Midbrain (tissue), 1 donor: ENCODE results near the gene SAMD8.
A peak's percentile ranks its signal among the peaks of the same experiment; 100 is the strongest.

Experiments
- DNase-seq: peaks from one replicate; lab custom pipeline; 2025; lab: John Stamatoyannopoulos, UW

SAMD8 gene

DNA sequence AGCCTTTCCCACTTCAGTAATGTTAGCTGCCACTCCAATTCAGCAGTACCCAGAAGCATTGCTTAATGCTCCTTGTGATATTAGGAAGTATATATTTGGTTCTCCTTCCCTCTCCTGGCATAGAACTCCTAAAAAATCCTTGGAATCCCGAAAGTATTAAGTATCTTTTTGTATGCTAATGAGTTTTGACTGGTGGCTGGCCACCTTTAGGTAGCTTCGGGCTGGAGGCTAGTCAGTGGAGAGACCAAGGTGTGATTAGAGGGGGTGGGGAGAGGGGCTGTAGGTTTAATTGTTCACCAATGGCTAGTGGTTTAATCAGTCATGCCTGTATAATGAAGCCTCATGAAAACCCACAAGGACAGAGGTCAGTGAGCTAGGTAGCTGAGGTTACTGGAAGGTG is 112.1 kb downstream of the SAMD8 start:
- no peak for DNase-seq

DNA sequence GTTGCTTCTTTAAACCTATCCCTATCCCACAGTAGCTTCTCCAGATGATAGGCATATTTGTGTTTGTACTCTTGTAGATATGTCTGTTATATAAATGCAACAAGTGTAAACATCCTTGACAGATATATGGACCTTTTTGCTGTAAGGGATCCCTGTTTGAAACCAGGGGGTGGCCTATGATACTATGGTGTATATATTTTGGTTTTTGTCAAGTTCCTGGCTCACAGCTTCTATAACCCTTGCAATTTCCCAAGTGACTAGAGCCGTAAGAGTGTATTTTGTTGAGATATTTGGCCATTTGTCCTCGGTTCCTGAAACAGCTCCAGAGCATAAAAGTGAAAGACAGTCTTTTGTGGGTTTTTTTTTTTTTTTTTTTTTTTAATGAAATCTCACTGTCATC is 114.6 kb downstream of the SAMD8 start:
- DNase-seq = no peak

DNA sequence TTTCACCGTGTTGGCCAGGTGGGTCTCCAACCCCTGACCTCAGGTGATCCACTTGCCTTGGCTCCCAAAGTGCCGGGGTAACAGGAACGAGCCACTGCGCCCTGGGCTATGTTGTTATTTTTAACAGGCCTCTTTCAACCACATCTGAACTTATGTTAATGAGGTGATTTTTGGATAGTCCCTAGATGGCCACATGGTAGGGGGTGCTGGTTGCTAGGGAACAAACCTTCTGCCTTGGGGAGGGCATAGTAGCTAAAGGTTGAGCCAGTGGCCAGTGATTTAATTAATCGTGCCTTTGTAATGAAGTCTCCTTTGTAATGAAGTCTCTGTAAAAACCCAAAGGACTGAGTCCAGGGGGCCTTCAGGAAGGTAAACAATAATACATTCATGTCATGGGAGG is 115.2 kb downstream of the SAMD8 start:
- DNase-seq = no peak

DNA sequence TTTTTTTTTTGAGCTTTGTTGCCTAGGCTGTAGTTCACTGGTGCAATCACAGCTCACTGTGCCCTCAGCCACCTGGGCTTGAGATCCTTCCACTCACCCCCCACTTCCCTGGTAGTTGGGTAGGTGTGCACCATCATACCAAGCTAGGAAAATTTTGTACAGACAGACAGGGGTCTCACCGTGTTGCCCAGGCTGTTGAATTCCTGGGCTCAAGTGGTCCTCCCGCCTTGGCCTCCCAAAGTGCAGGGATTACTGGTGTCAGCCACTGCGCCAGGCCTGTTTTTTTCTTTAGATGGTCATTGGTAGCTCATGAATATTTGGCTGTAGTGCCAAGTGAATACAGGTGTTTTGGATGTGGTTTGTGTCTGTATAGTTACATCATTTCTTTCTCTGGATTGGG is 116.8 kb downstream of the SAMD8 start:
- no peak for DNase-seq

DNA sequence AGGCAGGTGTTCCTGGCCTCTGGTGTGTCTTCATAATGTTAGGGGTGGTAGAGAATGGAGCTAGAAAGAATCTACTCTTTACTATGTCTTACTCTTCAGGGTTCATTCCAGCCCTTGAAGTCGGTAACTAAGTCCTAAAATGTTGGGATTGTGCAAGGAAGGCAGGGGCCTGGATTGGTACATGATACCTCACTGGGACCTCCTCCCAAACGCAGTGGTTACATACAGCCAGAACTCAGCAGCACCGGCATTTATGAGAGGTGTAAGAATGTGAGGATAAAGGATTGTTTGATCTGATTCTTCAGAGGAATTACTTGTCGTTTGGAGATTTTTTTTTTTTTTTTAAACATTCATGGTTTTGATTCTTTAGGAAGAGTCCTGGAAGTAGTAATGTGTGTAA is 117.4 kb downstream of the SAMD8 start:
- DNase-seq = no peak

DNA sequence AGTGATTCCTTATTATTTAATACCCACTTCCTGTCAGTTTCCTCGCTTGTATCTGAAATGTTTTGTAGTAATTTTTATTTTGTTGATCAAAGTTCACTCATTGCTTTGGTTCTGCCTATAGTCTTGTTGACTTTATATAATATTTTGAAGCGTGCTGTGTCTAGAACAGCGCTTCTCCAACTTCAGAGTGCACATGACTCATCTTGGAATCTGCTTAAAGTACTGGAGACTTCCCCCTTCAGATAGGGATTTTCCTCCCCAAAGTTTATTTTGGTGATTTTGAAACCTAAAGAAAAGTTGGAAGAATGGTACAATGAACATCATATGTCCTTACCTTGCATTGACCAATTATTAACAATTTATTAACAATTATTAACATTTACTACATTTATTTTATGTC is 118.5 kb downstream of the SAMD8 start:
- DNase-seq = no peak

DNA sequence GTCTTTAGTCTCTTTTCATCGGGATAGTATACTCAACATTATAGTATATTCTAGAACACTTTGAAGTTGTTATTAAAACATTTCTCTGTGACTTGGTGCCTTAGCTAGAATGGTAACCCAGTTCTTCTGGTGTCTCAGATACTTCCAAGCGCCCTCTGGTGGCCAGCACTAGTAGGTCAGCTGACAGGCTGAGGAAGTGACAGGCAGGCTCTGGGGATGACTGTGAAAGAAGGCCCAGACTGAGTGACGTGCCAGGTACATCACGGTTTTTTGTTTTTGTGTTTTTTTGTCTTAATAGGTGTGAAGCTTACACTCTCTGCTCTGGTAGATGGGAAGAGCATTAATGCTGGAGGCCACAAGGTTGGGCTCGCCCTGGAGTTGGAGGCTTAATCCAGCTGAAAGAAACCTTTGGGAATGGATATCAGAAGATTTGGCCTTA is 119.2 kb downstream of the SAMD8 start:
- peak; percentile 88 for DNase-seq
